COLO829 (cell line): ENCODE results near the gene TYW3.

Experiments used
- DNase-seq: peaks from one replicate; pipeline ENCODE4 v3.0.0; 2012; ENCODE audit warnings: low spot score

The TYW3 gene

DNA sequence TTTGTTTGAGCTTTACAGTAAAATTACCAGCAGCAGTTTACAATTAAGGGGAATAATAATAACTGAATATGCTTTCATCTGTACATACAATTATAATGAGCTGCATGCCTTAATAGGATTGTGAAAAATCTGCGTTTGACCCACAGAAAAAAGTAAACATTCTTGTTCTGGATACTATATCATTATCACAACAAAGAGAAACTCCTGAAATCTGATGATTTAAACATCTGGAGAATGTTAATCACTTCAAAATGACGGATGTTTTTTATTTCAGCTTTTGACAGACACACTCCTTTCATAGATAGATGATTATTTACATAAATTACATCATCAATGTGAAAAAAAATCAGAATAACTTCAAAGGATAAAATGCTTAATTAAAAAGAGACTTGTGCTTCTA is 58.5 kb downstream of the TYW3 start:
- DNase-seq, result no peak

DNA sequence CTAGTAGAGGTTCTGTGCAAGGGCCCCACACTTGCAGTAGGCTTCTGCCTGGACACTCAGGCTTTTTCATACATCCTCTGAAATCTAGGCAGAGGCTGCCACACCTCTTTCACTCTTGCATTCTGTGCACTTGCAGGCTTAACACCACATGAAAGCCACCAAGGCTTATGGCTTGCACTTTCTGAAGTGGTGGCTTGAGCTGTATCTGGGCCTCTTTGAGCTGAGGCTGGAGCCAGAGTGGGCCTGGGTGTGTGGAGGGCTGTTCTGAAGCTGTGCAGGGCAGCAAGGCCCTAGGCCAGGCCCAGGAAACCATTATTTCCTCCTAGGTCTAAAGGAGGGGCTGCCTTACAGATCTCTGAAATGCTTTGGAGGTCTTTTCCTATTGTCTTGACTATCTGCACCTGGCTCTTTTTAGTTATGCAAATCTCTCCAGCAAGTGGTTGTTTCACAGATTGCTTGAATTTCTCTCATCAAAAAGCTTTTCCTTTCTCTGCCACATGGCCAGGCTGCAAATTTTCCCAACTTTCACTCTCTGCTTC is 66.2 kb downstream of the TYW3 start:
- DNase-seq, result no peak

DNA sequence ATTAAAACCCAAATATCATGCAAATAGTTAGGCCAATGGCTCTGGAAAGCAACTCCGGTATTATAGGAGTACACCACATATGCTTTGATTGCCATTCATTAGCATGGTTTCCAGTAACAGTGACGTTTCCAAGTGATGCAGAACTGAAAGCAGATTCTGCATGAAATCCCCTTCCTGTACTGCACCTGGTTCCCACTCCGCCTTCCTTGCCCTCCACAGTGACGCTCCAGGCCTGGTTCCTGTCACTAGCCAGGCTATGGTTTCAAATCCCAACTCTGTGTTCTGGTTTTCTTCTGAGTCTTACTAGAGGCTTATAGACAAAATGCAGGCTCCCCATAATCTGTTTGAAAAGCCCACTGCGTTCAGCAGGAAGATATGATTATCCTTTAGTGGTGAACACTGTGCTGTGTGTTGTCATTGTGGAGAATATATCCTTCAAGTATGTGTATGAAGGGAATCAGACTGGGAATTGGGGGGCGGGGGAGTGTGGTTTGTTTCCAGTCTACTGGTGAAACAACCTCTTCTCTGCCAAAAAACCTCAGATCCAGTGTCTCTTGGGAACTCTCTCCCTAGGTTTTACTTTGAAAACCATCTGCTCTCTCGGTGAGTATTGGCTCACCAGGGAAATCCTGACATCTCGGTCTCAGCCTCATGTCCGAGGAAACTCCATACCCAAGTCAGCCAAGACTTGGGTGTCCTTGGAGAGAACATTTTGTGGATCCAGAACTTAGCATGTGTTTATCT is 78.7 kb downstream of the TYW3 start:
- DNase-seq, result no peak

DNA sequence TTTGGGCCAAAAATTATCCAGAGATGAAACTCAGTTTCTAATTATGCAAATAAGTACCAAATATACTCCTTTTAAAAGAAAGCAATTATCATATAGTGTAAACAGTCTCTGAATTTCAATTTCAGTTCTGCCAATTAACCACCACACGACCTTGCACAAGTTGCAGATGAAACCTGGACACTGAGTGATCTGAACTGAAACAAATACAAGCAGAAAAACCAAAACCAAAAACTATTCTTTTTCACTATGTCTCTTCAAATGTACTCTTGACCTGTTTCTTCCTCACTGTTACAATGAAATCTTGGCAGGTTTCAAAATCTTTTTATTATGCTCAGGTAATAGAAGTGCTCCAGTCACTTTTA is 79.2 kb downstream of the TYW3 start:
- DNase-seq, result no peak
